HCT116 (cell line): ENCODE data around the gene PDE6H.
A peak's percentile ranks its signal among the peaks of the same experiment; 100 is the strongest.

ENCODE experiments used
- MAX ChIP-seq: IDR thresholded peaks from 2 replicates; pipeline ENCODE4 v1.6.1; 2012
- POLR2A ChIP-seq: IDR thresholded peaks from 2 replicates; pipeline ENCODE4 v1.7.0; 2011; ENCODE audit warnings: borderline replicate concordance; ENCODE audit not compliant: insufficient read depth, insufficient read length; ENCODE audit errors: extremely low read depth
- POLR2AphosphoS5 ChIP-seq: IDR thresholded peaks from 2 replicates; pipeline ENCODE4 v1.6.1; 2011; ENCODE audit warnings: mild to moderate bottlenecking, low read depth, low read length, moderate library complexity
- SRF ChIP-seq: IDR thresholded peaks from 2 replicates; pipeline ENCODE4 v1.6.1; 2012; ENCODE audit warnings: low read depth
- ZBTB33 ChIP-seq: IDR thresholded peaks from 2 replicates; pipeline ENCODE4 v1.6.1; 2011; ENCODE audit warnings: mild to moderate bottlenecking, low read length, moderate library complexity; ENCODE audit not compliant: insufficient replicate concordance; ENCODE audit errors: extremely low read depth
- ZNF274 ChIP-seq: fragments of 200-500 bp; sonication (Bioruptor generic); IDR thresholded peaks from 2 replicates; pipeline ENCODE4 v1.6.1; 2014; ENCODE audit warnings: mild to moderate bottlenecking, low read depth, low read length, inconsistent platforms
- TF ChIP-seq, protein P1 (sequence below), 3 experiments: fragments of 200-600 bp in 1 of 3; sonication (generic) in 1 of 3; IDR thresholded peaks in 2 of 3; conservative IDR thresholded peaks in 1 of 3; 2 replicates each; pipeline ENCODE4 v1.5.1; 2012 to 2017; ENCODE audit warnings: low read depth in 2 of 3, low read length in 2 of 3, antibody characterized with exemption in 1 of 3, borderline replicate concordance in 1 of 3, control low read depth in 1 of 3, mild to moderate bottlenecking in 1 of 3, mixed read lengths in 1 of 3, mixed run types in 1 of 3, moderate library complexity in 1 of 3; ENCODE audit not compliant: insufficient read depth in 1 of 3
- TF ChIP-seq, protein P2 (sequence below): IDR thresholded peaks from 2 replicates; pipeline ENCODE4 v1.6.1; 2012; ENCODE audit warnings: low read depth

DNA sequence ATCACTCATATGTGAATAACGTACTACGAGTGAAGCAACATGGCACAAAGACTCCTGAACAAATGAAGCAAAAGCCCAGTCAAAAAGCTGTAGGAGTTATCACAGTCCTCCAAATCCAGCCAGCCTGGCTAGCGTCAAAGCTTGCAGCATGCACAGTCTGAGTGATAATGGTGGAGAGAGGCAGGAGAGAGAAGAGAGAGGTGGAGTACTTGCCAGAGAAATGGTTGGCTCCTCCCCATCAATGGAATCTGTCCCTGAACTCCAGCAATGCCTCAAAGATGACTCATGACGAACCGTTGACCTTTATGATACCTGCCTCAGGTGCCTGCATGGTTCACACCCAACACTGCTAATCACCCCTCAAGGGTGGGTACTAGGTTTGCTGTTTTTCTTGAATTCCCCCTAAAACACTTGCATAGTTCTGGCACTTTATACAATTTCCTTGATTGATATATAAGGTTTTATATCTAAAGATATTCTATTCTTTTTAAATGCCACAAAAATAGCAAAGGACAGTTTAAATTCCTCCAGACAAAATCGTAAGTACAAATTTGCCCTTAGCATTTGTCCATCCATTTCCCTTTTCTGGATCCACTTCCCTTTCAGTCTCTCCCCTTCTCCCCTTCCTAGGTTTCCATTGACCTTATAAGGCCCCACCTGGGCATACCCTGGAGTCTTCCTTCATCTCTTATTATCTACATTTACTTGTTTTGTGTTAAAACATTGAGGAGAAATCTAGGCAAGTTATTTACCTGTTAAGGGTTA lies 21.7 kb upstream of the PDE6H start:
- TF ChIP-seq, protein P1, sequence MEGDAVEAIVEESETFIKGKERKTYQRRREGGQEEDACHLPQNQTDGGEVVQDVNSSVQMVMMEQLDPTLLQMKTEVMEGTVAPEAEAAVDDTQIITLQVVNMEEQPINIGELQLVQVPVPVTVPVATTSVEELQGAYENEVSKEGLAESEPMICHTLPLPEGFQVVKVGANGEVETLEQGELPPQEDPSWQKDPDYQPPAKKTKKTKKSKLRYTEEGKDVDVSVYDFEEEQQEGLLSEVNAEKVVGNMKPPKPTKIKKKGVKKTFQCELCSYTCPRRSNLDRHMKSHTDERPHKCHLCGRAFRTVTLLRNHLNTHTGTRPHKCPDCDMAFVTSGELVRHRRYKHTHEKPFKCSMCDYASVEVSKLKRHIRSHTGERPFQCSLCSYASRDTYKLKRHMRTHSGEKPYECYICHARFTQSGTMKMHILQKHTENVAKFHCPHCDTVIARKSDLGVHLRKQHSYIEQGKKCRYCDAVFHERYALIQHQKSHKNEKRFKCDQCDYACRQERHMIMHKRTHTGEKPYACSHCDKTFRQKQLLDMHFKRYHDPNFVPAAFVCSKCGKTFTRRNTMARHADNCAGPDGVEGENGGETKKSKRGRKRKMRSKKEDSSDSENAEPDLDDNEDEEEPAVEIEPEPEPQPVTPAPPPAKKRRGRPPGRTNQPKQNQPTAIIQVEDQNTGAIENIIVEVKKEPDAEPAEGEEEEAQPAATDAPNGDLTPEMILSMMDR (IDR thresholded peaks at IDR 0.05 in 2 of 3, conservative IDR thresholded peaks at IDR 0.05 in 1 of 3; ENCODE audit: borderline replicate concordance in 1 of 3, insufficient read depth in 1 of 3, low read depth in 2 of 3, low read length in 2 of 3): no peak
- TF ChIP-seq MAX (peak; percentile 77), POLR2AphosphoS5 (no peak), POLR2A (no peak), ZBTB33 (no peak), ZNF274 (no peak), SRF (no peak)
- TF ChIP-seq, protein P2, sequence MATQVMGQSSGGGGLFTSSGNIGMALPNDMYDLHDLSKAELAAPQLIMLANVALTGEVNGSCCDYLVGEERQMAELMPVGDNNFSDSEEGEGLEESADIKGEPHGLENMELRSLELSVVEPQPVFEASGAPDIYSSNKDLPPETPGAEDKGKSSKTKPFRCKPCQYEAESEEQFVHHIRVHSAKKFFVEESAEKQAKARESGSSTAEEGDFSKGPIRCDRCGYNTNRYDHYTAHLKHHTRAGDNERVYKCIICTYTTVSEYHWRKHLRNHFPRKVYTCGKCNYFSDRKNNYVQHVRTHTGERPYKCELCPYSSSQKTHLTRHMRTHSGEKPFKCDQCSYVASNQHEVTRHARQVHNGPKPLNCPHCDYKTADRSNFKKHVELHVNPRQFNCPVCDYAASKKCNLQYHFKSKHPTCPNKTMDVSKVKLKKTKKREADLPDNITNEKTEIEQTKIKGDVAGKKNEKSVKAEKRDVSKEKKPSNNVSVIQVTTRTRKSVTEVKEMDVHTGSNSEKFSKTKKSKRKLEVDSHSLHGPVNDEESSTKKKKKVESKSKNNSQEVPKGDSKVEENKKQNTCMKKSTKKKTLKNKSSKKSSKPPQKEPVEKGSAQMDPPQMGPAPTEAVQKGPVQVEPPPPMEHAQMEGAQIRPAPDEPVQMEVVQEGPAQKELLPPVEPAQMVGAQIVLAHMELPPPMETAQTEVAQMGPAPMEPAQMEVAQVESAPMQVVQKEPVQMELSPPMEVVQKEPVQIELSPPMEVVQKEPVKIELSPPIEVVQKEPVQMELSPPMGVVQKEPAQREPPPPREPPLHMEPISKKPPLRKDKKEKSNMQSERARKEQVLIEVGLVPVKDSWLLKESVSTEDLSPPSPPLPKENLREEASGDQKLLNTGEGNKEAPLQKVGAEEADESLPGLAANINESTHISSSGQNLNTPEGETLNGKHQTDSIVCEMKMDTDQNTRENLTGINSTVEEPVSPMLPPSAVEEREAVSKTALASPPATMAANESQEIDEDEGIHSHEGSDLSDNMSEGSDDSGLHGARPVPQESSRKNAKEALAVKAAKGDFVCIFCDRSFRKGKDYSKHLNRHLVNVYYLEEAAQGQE: no peak
